Measurements from ENCODE around the gene HTT.

HTT gene

GRCh38 chr4:3263053-3263875, 188.8 kb downstream of the HTT start:
- no peak for DNase-seq (ENCODE audit: low read depth, low spot score)

- DNase-seq (ENCODE audit: low read depth, low spot score) = no peak
Measured at GRCh38 chr4:3263876-3264193, 189.4 kb downstream of the HTT start.

GRCh38 chr4:3266076-3266475, 191.6 kb downstream of the HTT start:
- DNase-seq (ENCODE audit: low read depth, low spot score) = no peak

GRCh38 chr4:3267576-3268394, 193.3 kb downstream of the HTT start:
- no peak for DNase-seq (ENCODE audit: low read depth, low spot score)

- DNase-seq (ENCODE audit: low read depth, low spot score) = no peak
Measured at GRCh38 chr4:3268395-3269104, 194.1 kb downstream of the HTT start.

GRCh38 chr4:3269105-3269927, 194.8 kb downstream of the HTT start:
- DNase-seq (ENCODE audit: low read depth, low spot score) = no peak

GRCh38 chr4:3269991-3270611, 195.6 kb downstream of the HTT start:
- no peak for DNase-seq (ENCODE audit: low read depth, low spot score)

GRCh38 chr4:3271131-3271530, 196.7 kb downstream of the HTT start:
- DNase-seq (ENCODE audit: low read depth, low spot score) = no peak

- DNase-seq (ENCODE audit: low read depth, low spot score) = no peak
Measured at GRCh38 chr4:3276986-3277385, 202.5 kb downstream of the HTT start.

GRCh38 chr4:3280466-3280865, 206.0 kb downstream of the HTT start:
- no peak for DNase-seq (ENCODE audit: low read depth, low spot score)

GRCh38 chr4:3283483-3283882, 209.0 kb downstream of the HTT start:
- DNase-seq (ENCODE audit: low read depth, low spot score) = no peak

GRCh38 chr4:3283916-3284315, 209.4 kb downstream of the HTT start:
- DNase-seq (ENCODE audit: low read depth, low spot score) = no peak

- DNase-seq (ENCODE audit: low read depth, low spot score) = no peak
Measured at GRCh38 chr4:3284734-3285557, 210.5 kb downstream of the HTT start.

GRCh38 chr4:3285558-3286334, 211.3 kb downstream of the HTT start:
- no peak for DNase-seq (ENCODE audit: low read depth, low spot score)

GRCh38 chr4:3286335-3287175, 212.1 kb downstream of the HTT start:
- DNase-seq (ENCODE audit: low read depth, low spot score) = no peak

GRCh38 chr4:3287271-3287971, 212.9 kb downstream of the HTT start:
- no peak for DNase-seq (ENCODE audit: low read depth, low spot score)

GRCh38 chr4:3287972-3288570, 213.6 kb downstream of the HTT start:
- DNase-seq (ENCODE audit: low read depth, low spot score) = no peak

Measured in smooth muscle cell of the brain vasculature (primary cell).